ENCODE results near the gene TMC1.

TMC1 gene

DNA sequence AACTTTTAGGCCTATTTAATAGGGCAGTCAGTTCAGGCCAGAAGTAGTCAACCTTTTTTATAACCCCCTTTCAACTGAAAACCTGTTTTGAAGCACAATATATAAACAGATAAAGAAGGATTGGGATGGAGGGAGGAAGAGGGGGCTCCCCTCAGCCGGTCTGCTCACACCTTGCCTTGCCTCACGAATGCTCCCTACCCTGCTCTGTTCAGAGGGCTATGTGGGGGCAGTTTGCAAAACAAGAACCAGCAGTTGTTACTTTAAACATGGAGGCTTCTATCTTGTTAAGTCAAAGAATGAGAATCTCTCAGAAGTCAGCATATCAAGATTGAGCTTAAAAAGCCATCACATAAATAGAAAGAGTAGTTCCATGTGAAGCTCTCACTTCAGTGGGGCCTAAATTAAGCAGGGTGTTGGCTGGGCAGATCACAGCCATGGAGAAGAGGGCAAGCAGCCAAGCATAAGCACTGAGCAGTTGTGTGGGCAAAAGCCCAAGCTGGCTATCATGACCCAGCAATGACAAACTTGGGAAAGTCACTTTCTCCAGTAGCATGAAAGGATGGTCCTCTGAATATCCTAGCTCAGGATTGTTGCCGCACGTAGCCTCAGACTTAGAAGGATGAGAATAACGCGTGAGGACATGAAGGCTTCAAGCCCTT, 360.8 kb downstream of the TMC1 start:
- DNase-seq, result no peak

- no peak for DNase-seq
These were observed 362.5 kb downstream of the TMC1 start for GRCh38 chr9:72883875-72884274.

GRCh38 chr9:72884508-72884907, 363.1 kb downstream of the TMC1 start:
- no peak for DNase-seq

All from stimulated activated CD4-positive, alpha-beta T cell treated with anti-CD3 and anti-CD28 coated beads, Interleukin-12 subunit alpha, Interleukin-12 subunit beta, amount 100 ng/mL, for 4 hours (primary cell).